Measurements from ENCODE around the gene CKM.

DNA sequence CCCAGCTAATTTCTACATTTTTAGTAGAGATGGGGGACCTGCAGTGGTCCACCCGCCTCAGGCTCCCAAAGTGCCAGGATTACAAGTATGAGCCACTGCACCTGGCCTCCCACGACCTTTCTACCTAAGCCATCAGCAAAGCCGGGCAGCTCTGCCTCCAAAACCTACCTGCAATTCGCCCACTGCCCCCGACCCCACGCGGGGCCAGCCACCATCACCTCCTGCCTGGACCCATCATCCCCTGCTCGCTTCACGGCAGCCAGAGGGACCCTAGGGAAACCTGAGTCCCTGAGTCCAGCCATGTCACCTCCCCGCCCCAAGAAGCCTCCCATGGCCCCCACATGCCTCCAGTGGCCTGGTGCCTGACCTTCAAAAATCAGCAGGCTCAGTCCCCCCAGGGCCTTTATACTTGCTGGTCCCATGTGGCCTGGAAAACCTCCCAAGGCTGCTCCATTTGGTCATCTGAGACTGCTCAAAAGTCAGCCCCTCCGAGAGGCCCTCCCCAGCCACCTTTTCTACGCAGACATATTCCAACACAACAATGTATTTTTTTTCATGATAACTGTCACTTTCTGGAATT lies 35.6 kb upstream of the CKM start:
- no peak for TF ChIP-seq YY1 (IDR thresholded peaks at IDR 0.05; ENCODE audit: insufficient read depth, insufficient read length)
- TF ChIP-seq ZNF274 (IDR thresholded peaks at IDR 0.05; ENCODE audit: low read depth, low read length): no peak
